HK-2 (cell line): ENCODE results near the gene IFT57.

Source experiments
- DNase-seq: peaks from one replicate; pipeline ENCODE4 v3.0.0-alpha.2; 2018; ENCODE audit not compliant: unreplicated experiment

Gene IFT57

DNA sequence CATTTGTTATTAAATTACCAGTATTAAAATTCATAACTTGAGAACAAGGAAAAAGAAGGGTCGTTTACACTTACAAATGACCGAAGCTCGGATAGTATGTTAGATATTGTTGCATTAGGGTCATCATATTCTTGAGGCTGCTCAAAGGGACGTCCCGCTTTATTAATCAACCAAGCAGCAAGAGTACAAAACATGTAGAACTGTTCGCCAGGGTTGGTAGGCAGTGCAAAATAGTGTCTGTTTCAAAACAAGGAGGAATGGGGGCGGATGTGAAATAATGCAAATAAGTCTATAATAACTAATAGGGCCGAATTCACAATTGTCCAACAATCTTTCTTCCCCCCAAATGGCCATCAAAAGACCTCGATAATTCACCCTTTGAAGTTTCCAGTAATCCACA lies 2.9 kb downstream of the IFT57 start:
- no peak for DNase-seq

GRCh38 chr3:108218811-108219210 lies 3.4 kb downstream of the IFT57 start:
- DNase-seq = no peak

DNA sequence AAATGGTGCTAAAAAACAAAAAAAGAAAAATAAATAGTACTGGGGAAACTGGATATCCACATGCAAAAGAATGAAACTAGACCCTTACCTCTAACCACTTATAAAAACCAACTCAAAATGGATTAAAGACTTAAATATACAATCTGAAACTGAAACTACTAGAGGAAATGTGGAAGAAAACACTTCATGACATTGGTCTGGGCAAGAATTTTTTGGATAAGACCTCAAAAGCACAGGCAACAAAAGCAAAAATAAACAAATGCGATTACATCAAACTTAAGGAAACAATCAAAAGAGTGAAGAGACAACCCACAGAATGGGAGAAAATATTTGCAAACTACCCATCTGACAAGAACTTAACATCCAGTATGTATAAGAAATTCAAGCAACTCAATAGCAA lies 6.4 kb downstream of the IFT57 start:
- DNase-seq = no peak

DNA sequence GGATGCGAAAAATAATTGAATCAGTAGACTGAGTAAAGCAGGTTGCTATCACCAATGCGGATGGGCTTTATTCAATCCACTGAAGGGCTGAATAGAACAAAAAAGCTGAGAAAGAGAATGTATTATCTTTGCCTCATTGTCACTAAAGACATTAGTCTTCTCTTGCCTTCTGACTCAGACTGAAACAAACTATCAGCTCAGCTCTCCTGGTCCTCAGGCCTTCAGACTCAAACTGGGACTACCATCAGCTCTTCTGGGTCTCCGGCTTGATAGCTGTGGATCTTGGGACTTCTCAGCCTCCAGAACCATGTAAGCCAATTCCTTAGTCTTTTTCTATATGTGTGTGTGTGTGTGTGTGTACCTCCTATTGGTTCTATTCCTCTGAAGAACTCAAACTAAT lies 12.6 kb downstream of the IFT57 start:
- DNase-seq = no peak

- DNase-seq = no peak
Observed at GRCh38 chr3:108208831-108209230, 13.4 kb downstream of the IFT57 start.

DNA sequence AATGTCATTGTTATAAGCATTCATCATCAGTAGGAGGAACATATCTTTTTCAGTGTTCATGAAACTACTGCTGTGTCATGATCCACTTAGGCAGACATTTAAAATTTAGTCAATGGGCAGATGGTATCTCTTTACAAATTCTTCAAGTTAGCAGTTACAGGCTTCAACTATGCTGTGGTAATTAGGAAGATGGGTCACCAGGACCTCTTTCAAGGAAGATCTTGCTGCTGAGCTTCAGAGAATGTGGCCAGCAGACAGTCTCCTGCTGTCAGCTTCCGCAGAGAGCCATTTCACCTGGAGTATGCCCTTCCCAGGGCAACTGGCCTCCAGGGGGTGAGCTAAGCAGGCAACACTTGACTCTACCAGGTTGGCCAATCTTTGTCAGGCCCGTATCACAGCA lies 19.4 kb downstream of the IFT57 start:
- no peak for DNase-seq

DNA sequence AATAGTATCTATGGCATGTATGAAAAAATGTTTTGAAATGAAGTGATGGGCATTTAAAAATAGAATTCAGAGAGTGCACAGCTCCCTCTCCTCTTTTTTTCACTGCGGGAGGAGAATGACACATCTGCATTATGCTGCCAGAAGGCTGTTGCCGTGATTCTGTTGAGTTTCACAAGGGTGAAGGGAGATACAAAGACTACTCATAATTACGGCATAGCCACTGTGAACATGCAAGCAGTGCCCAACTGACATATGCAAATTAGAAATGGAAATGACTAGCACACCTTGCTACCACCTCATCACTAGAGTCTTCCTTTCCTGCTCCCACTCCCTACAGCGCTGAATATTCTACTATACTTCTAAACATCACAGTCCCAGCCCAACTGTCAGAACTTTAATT lies 20.1 kb downstream of the IFT57 start:
- no peak for DNase-seq

DNA sequence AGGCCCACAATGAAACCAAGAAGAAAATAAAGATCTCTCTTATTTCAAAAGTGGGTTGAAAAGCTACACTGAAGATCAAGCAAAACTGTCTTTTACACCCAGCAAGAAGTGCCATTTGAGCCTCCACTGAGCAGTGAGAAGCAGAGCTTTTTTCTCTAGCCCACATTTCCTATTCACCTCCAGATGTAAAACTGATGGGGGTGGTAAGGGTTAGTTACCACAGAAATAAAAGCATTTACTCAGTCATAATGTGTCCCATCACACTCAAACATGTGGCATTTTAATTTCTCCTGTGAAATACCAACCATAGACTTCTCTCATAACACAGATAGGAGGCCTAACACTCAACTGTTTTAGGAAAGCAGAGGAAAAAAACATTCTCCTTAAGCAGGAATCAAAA lies 21.0 kb downstream of the IFT57 start:
- no peak for DNase-seq

GRCh38 chr3:108200578-108200977 lies 21.6 kb downstream of the IFT57 start:
- DNase-seq = no peak

DNA sequence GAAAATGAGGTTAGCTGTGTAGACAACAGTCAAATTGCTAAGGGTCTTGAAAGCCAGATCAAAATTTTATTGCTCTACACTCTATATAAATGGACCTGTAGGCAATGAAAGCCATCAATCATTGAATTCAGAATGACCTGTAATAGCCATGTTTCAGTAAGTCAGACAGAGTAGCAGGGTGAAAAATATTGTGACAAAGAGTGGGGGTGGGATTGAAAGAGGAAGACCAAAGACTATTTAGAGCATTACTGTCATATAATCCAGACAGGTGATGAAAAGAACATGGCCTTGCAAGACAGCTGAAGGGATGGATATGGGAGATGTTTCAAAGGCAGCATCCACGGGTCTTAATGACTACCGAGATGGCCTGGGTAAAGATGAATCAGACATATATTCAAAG lies 22.2 kb downstream of the IFT57 start:
- no peak for DNase-seq

DNA sequence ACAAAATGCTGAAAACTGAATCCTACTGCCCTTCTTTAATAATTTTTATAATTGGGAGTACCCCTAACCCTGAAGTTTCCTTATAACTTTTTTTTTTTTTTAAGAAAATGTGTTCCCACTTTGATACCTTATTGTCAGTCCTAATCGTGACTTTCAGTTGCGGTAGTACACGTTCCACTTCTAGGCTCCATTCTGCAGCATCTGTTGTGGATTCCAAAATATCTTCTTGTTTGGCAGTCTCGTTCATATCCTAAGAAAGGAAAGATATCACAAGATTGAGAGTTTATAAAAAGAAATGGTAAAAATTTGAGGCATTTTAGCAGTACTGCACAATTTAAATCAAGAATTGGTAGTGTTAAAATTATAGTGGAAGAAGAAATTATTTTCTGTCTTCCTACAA lies 30.8 kb downstream of the IFT57 start:
- DNase-seq = no peak

DNA sequence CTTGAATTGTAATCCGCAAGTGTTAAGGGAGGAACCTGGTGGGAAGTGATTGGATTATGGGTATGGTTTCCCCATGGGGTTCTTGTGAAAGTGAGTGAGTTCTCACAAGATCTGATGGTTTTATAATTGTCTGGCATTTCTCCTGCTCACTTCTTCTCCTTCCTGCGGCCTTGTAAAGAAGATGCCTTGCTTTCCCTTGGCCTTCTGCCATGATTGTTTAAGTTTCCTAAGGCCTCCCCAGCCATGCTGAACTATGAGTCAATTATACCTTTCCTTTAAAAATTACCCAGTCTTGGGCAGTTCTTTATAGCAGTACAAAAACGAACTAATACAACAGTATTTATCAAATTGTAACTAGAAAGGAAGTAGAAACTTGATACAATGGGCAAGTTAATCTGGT lies 31.9 kb downstream of the IFT57 start:
- no peak for DNase-seq

DNA sequence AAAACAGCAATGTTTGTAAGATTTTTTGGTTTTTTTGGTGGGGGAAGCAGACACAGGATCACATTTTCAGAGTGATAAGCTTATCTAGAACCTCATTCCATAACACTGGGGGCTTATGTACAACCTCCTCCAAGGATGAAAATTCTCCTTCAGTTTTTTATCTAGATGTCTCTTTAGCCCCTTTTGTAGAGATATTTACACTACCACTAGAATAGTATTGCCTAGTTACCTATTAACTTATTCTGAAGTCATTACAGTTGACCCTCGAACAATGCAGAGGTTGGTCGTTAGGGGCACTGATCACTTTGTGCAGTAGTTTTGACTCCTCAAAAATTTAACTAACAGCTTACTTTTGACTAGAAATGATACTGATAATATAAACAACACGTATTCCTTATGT lies 32.8 kb downstream of the IFT57 start:
- DNase-seq = no peak

DNA sequence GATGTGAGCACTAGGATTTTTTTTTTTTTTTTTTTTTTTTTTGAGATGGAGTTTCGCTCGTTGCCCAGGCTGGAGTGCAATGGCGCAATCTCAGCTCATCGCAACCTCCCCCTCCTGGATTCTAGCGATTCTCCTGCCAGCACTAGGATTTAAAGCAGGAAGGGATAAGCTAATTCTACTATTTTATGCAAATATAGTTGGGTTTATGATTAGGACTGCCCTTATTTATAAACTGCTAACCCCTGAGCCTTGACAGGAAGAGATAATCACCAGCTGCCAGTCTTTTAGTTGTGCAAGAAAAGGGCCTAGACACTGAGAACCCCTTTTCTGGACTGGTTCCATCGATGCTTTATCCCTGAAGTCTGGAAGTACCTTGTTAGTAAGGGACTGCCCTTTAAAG lies 36.7 kb downstream of the IFT57 start:
- DNase-seq = no peak

DNA sequence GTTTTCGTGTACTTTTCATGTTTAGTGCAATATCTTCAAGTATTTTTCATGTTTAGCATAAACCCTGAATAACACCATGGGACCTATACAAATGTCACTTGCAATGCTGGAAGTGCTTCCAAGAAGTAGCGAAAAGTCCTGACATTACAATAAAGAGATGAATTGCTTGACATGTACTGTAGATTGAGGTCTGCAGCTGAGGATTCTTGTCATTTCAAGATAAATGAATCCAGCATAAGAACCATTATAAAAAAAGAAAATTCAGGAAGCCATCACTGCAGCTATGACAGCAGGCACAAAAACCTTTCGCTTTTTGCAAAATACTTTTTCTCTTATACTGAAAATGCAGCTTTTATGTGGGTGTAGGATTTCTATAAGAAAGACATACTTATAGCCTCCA lies 37.4 kb downstream of the IFT57 start:
- no peak for DNase-seq

- DNase-seq = no peak
Observed at GRCh38 chr3:108183971-108184370, 38.3 kb downstream of the IFT57 start.

DNA sequence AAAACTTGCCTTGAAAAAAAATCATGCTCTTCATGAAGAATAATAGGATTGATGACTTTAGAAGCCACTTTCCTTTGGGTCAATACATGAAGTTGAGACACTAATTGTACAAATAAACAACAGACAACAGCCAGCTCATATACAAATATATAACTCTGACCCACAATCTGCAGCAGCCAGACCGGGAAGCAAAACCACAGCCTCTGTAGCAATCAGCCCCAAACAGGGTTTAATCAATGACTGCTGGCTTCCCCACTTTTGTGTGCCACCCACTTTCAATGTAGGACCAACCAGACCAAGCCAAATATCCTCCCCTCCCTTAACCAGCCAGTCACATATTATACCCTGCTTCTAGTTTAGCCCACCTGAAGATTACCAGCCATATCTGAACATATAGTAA lies 39.0 kb downstream of the IFT57 start:
- DNase-seq = no peak

- DNase-seq = no peak
Observed at GRCh38 chr3:108182339-108182738, 39.9 kb downstream of the IFT57 start.

DNA sequence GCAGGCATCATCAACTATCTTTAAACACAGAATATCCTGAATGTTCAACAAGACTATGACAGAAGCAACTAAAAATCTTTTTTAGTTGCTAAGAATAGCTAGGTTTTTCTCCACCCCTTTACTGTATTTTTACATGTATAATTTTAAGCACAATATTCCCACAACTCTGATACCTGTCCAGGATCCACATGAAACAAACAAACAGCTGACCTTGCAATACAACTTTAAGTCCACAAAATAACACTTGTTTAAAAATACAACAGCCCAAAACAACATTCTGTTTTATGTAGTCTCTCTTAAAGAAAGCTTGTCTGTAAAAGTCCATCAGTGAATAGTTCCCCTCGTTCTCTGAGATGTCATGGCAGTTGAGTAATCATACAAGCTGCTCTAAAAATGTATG lies 41.1 kb downstream of the IFT57 start:
- DNase-seq = no peak

- no peak for DNase-seq
Observed at GRCh38 chr3:108180194-108180593, 42.0 kb downstream of the IFT57 start.

- no peak for DNase-seq
Observed at GRCh38 chr3:108178676-108179075, 43.5 kb downstream of the IFT57 start.

- DNase-seq = no peak
Observed at GRCh38 chr3:108177536-108177935, 44.7 kb downstream of the IFT57 start.

DNA sequence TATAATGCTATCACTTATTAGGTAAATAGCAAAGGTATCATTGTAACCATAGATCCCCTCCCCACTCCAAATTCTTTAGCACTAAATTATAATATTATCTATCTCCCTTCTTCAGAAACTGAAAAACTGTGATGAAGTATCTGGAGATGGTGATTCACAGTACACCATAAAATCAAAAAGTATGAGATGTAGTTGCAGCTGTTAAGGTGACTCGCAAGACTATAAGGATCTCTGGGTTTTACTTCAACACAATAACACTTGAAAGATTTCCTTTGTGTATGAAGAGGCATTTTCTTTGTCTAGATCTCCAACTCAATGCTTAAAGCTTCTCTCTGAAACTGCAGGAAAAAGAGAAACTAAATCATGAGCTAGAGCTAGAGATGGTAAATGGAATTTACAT lies 46.9 kb downstream of the IFT57 start:
- no peak for DNase-seq

DNA sequence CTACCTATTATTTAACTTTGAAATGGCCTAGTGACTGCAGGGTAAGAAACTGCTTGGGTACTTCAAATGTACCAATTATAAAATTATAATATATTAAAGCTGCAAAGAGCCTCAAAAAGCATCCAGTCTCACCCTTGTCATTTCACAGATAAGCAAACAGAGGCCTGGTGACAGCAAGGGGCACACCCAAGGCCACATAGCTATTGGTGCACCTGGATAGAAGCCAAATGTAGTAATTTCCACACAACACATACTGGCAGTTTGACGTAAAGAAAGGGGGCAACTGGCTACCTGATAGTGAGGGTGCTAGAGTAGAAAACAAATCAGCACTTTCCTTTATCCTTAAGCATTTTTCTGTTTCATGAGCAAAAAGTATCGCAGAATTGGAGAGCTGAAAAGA lies 51.1 kb downstream of the IFT57 start:
- no peak for DNase-seq

- DNase-seq = no peak
Observed at GRCh38 chr3:108164391-108164790, 57.8 kb downstream of the IFT57 start.
